HG02884 (cell line): ENCODE data around the gene EFNA5.
A peak's percentile ranks its signal among the peaks of the same experiment; 100 is the strongest.

Experiments
- ATAC-seq: cut with Tn5 transposase; IDR thresholded peaks from one replicate; pipeline ENCODE4 v1.9.1; 2021; ENCODE audit warnings: mild to moderate bottlenecking, moderate library complexity; ENCODE audit not compliant: unreplicated experiment

The EFNA5 gene

GRCh38 chr5:107574287-107574686 lies 96.5 kb downstream of the EFNA5 start:
- ATAC-seq: no peak

- no peak for ATAC-seq
Observed at GRCh38 chr5:107572715-107573368, 97.9 kb downstream of the EFNA5 start.

DNA sequence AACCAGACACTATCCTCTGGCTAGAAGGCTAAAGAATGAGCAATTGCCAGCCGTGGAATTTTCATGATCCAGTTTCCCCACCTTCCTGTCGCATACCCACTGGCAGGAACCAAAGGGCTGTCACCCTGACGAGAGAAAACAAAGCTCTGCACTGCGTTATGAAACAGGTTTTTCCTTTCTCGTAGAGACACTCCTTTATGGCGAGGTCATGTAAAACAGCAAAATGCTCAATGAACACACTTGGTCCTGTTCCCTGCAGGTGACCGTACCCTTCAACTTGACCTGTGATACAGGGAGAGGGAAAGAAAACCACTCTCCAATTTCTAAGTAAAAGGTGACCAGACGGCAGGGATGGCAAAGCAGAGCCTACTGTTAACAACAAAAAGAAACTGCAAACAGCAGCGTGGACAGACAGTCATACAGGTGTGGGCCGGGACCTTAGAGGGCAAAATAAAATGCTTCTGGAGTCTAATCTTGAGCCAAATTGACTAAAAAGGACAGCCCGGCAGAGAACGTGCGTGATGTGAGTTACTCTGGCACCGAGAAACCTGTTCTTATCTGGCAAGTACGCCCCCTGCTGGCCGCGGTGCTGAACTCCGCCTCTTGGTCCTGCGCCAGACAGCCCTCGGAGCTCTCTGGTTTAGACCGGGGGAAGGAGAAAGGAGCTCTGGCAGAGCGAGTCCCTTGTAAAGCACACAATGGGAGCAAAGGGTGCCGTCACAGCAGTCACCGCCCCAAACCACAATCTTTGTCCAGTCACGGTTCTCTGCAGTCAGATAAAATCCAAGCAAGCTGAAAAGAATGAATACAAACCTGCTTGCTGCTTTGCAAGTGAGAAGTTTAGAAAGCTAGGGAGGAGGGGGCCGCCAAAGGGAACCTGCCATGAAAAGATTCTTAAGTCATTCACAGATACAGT lies 98.9 kb downstream of the EFNA5 start:
- ATAC-seq: peak; percentile 51

- peak; percentile 75 for ATAC-seq
Observed at GRCh38 chr5:107570805-107571531, 99.8 kb downstream of the EFNA5 start.

- no peak for ATAC-seq
Observed at GRCh38 chr5:107570181-107570580, 100.6 kb downstream of the EFNA5 start.

DNA sequence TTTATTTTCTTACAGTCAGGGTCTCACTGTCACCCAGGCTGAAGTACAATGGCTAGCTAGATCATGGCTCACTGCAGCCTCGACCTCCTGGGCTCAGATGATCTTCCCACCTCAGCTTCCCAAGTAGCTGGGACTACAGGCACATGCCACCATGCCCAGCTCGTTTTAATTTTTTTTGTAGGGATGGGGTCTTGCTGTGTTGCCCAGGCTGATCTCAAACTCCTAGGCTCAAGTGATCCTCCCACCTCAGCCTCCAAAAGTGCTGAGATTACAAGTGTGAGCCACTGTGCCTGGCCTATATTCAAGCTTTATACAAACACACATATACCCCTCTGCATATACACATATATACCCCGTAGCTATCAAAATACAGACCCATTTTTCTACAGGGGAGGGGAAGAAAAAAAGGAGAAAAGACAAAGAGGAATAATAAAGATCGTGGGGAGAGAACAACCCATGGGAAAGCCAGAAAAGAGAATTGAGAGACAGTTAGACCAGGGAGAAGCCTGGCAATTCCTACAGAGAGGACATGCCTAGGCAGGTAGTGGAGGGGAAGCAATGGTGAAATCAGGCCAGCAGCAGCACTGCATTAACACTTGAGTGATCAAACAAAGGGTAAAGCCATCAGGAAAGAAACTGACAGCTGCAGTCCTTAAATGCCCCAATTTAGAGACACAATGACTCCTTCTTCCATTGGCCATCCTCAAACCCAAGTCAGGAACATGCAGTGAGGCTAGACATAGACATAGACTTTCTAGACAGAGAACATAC lies 102.7 kb downstream of the EFNA5 start:
- ATAC-seq: no peak

GRCh38 chr5:107566986-107567385 lies 103.8 kb downstream of the EFNA5 start:
- no peak for ATAC-seq

GRCh38 chr5:107565791-107566767 lies 104.7 kb downstream of the EFNA5 start:
- no peak for ATAC-seq

GRCh38 chr5:107564931-107565372 lies 105.8 kb downstream of the EFNA5 start:
- no peak for ATAC-seq

DNA sequence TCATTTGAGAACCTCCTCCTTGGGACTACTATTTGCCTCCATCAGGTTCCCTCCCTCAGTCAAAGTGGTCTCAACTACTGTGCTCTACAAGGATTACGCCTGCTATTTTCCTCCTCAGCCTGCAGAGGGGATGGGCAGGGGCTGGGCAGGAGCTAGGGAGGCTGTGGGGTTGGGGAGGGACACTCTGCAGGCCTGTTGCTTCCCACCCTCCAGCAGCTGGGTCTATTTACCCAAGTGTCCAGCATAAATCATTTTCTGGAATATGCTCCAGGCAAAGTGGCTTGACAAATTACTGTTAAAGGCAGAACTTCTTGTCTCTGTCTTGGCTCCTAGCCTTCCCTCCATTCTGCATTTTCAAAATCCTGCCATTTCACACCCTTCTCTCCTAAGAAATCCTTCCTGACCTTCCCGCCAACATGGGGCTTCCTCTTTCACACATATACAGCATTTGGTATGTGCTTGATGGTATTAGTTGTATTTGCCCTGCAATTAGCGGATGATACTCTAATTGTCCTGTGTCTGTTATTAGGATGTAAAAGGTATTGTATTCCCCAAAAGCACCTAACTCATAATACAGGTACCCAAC lies 106.7 kb downstream of the EFNA5 start:
- ATAC-seq: no peak

GRCh38 chr5:107560377-107560776 lies 110.4 kb downstream of the EFNA5 start:
- ATAC-seq: no peak

DNA sequence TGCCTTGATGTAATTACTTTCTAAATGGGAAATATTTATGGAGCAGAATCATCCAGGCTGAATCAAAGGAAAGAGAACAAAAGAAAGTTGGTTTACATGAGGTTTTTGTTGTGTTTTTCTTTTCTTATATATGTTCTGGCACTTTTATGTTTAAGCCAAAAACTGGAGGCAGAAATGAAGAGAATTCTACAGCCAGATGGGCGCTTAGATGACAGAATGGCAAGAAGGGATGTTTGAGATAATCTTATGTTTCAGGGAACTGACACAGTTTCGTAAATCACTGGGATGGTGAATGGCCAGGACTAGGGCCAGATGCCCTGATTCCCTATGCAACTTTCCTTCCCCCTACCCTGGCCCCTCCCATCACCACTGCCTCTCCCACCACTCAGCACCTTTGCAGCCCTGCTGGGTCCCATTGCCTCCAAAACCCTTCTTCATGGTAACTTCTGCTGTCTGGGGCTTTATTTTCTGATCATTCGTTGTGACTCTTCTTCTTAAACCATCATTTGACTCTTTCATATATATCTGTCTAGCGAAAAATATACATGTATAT lies 111.8 kb downstream of the EFNA5 start:
- no peak for ATAC-seq

DNA sequence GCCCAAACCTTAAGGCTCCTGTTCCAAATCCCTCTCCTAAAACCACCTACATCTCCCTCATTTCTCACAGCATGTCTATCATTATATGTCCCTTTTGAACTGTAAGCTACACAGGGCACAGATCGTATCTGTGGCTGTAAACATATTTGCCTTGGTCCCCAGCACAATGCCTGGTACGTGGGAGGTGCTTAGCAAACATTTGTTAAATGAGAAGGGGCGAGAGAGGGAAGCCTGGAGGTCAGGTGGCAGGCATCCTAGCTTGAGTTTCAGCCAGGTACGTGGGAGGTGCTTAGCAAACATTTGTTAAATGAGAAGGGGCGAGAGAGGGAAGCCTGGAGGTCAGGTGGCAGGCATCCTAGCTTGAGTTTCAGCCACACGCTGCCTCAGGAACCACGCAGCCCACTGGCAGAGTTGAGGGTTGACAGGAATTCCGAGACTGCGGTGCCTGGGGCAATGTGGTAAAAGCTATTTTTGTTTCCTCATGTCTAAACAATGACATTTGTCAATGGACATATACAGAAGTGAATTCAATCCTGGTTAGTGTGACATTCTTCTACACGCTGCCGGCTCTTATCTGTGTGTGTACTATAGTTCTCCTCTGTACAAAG lies 113.6 kb downstream of the EFNA5 start:
- no peak for ATAC-seq

DNA sequence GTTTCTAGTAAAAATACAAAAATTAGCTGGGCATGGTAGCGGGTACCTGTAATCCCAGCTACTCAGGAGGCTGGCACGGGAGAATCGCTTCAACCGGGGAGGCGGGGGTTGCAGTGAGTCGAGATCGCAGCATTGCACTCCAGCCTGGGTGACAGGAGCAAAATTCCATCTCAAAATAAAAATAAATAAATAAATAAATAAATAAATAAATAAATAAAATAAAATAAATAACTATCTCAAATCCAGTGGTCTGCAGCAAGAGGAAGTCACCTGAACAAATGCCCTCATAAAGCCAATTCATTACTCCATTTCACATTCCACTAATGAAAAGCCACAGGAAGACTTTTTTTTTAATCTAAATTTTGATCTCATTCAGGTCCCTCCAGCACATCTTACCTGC lies 114.2 kb downstream of the EFNA5 start:
- ATAC-seq: no peak

GRCh38 chr5:107555425-107556090 lies 115.2 kb downstream of the EFNA5 start:
- ATAC-seq: no peak

DNA sequence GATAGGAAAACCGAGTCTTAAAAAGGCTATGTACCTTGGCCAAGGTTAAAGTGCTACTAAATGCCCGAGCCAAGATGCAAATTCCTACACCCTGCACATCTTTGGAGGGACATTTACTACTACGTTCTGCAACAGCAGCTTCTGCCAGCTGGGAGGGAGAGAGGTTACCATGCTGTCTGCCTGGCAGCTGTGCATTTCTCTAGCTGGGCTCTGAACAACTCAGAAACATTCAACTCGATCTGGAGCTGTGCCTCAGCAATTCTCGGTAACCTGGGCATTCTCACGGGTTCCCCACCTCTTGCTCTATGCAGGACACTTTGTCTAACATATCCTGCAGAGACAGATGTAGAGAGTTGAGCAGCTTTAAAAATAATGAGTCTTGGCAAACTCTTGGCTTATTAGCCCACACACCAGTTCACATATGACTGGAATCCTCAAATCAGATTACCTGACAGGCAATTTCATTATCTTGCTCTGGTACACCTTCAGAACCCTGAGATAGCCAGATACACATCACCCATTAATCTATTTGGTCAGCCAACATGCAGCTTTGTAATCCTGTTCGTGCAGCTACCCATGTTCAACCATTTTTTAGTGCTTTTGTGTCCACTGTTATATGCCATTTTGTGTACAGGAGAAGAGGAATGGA lies 115.8 kb downstream of the EFNA5 start:
- no peak for ATAC-seq

- ATAC-seq: no peak
Observed at GRCh38 chr5:107553117-107553555, 117.6 kb downstream of the EFNA5 start.
